ENCODE results near the gene BRD1. TPM values are rescaled to one million over a fixed set of nuclear protein-coding genes. Genes with fewer than 3 reads are reported as not detected.

Gene BRD1
- polyA plus RNA-seq, 3 donors, result 0.61 to 13.8 (median 0.86) TPM

GRCh38 chr22:49785841-49786471, 41.7 kb downstream of the BRD1 start:
- peaks cover 27 to 31% of the 10 kb centered on the region in 2 donors for H3K4me1 ChIP-seq (ENCODE audit: control insufficient read depth in 1 of 2, insufficient read depth in 2 of 2, low read length in 2 of 2)
- TF ChIP-seq CTCF (IDR thresholded peaks at IDR 0.05), result no peak
- no peak overlapping the region for H2AFZ ChIP-seq (ENCODE audit: insufficient read depth, low read depth, low read length, poor library complexity, severe bottlenecking)
- H3K4me2 ChIP-seq (replicated peaks; ENCODE audit: extremely low read depth, low read length, poor library complexity, severe bottlenecking), result no peak overlapping the region
- DNase-seq, result no peak
- peaks cover 87% of the 10 kb centered on the region for H3K79me2 ChIP-seq (ENCODE audit: insufficient read depth, low read length)
- peaks cover 0 to 2% (median 0%) of the 10 kb centered on the region in 7 donors for H3K9me3 Mint-ChIP-seq
- intact Hi-C loops (cut with micrococcal nuclease), result no loop called here
- peaks cover 29% of the 10 kb centered on the region for H3K4me1 Mint-ChIP-seq
- H3K4me3 Mint-ChIP-seq, result no peak overlapping the region
- peaks cover 94% of the 10 kb centered on the region for H4K20me1 ChIP-seq (ENCODE audit: insufficient read depth, low read length)
- H3K27ac ChIP-seq (ENCODE audit: low read depth in 1 of 2, low read length in 2 of 2), result peak overlapping the region in 1 of 2 donors; percentile 20
- H3K9me3 ChIP-seq (replicated peaks in 1 of 2; ENCODE audit: control insufficient read depth in 1 of 2, insufficient read depth in 1 of 2, low read length in 2 of 2), result no peaks in the 10 kb centered on the region
- H3K4me3 ChIP-seq (replicated peaks in 1 of 3; ENCODE audit: low read depth in 2 of 3, low read length in 3 of 3), result no peak overlapping the region
- H3K27me3 Mint-ChIP-seq (ENCODE audit: low read depth in 3 of 3), result no peaks in the 10 kb centered on the region
- H3K36me3 Mint-ChIP-seq, result peaks cover 60 to 80% of the 10 kb centered on the region in 2 donors
- H3K27ac Mint-ChIP-seq, result peak overlapping the region in 2 of 7 donors; percentile 21 to 76
- H3K27me3 ChIP-seq (ENCODE audit: control insufficient read depth in 2 of 2, insufficient read depth in 2 of 2, low read length in 2 of 2), result no peaks in the 10 kb centered on the region
- 88% methylated on average over 17 of the region's 19 CpGs for WGBS (ENCODE audit: insufficient coverage)
- H3K36me3 ChIP-seq (replicated peaks in 1 of 2; ENCODE audit: control insufficient read depth in 1 of 2, insufficient read depth in 2 of 2, low read length in 2 of 2), result peaks cover 65 to 73% of the 10 kb centered on the region in 2 donors
- no peak overlapping the region for H3K9ac ChIP-seq (ENCODE audit: insufficient read depth, low read length, poor library complexity, severe bottlenecking)

- Mint-ChIP-seq H3K36me3 (peaks cover 51 to 80% of the 10 kb centered on the region in 2 donors), H3K9me3 (peaks cover 0 to 2% (median 0%) of the 10 kb centered on the region in 7 donors), H3K4me3 (no peak overlapping the region), H3K4me1 (peaks cover 23% of the 10 kb centered on the region), H3K27me3 (ENCODE audit: low read depth in 3 of 3) (no peaks in the 10 kb centered on the region), H3K27ac (peak overlapping the region in 2 of 7 donors; percentile 63 to 72)
- WGBS (ENCODE audit: insufficient coverage), result 90% methylated on average over 26 of the region's 27 CpGs
- H3K79me2 ChIP-seq (ENCODE audit: insufficient read depth, low read length), result peaks cover 87% of the 10 kb centered on the region
- H3K27ac ChIP-seq (ENCODE audit: low read depth in 1 of 2, low read length in 2 of 2), result peak overlapping the region in 1 of 2 donors; percentile 20
- no peak overlapping the region for H3K4me2 ChIP-seq (replicated peaks; ENCODE audit: extremely low read depth, low read length, poor library complexity, severe bottlenecking)
- intact Hi-C loops (cut with micrococcal nuclease), result no loop called here
- no peak overlapping the region for H3K4me3 ChIP-seq (replicated peaks in 1 of 3; ENCODE audit: low read depth in 2 of 3, low read length in 3 of 3)
- no peaks in the 10 kb centered on the region for H3K27me3 ChIP-seq (ENCODE audit: control insufficient read depth in 2 of 2, insufficient read depth in 2 of 2, low read length in 2 of 2)
- no peak overlapping the region for H2AFZ ChIP-seq (ENCODE audit: insufficient read depth, low read depth, low read length, poor library complexity, severe bottlenecking)
- no peak for DNase-seq
- no peak for TF ChIP-seq CTCF (IDR thresholded peaks at IDR 0.05)
- H4K20me1 ChIP-seq (ENCODE audit: insufficient read depth, low read length), result peaks cover 94% of the 10 kb centered on the region
- no peak overlapping the region for H3K9ac ChIP-seq (ENCODE audit: insufficient read depth, low read length, poor library complexity, severe bottlenecking)
- H3K36me3 ChIP-seq (replicated peaks in 1 of 2; ENCODE audit: control insufficient read depth in 1 of 2, insufficient read depth in 2 of 2, low read length in 2 of 2), result peaks cover 66 to 77% of the 10 kb centered on the region in 2 donors
- H3K4me1 ChIP-seq (ENCODE audit: control insufficient read depth in 1 of 2, insufficient read depth in 2 of 2, low read length in 2 of 2), result peaks cover 22% of the 10 kb centered on the region in 2 donors
- H3K9me3 ChIP-seq (replicated peaks in 1 of 2; ENCODE audit: control insufficient read depth in 1 of 2, insufficient read depth in 1 of 2, low read length in 2 of 2), result no peaks in the 10 kb centered on the region
Measured at GRCh38 chr22:49785046-49785521, 42.6 kb downstream of the BRD1 start.

Data from CD14-positive monocyte (primary cell).